GM12872 (cell line): Measurements from ENCODE around the gene GPR180.

Source experiments
- TF ChIP-seq, protein P1 (sequence below): IDR thresholded peaks from 3 replicates; pipeline ENCODE4 v1.5.1; 2011; ENCODE audit warnings: low read depth, mild to moderate bottlenecking, low read length, moderate library complexity; ENCODE audit not compliant: insufficient read depth

The GPR180 gene

DNA sequence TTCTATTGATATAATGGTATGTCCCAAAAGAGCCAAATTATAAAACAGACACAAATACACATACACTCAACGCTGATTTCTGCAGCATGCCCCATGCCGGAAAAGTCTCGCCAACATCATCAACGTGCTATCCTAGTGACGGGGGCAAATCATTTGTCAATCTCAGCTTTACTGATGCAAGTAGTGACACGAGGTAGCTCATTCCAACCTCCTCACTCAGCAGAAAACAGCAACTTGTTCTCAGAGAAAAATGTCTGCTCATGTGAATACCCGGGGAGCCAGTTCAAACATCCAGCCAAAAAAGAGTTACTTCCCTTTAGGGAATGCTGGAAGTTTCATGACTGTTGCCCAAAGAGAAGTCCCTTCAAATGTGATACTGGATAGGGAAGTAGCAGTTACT, 64.4 kb downstream of the GPR180 start:
- TF ChIP-seq, protein P1, sequence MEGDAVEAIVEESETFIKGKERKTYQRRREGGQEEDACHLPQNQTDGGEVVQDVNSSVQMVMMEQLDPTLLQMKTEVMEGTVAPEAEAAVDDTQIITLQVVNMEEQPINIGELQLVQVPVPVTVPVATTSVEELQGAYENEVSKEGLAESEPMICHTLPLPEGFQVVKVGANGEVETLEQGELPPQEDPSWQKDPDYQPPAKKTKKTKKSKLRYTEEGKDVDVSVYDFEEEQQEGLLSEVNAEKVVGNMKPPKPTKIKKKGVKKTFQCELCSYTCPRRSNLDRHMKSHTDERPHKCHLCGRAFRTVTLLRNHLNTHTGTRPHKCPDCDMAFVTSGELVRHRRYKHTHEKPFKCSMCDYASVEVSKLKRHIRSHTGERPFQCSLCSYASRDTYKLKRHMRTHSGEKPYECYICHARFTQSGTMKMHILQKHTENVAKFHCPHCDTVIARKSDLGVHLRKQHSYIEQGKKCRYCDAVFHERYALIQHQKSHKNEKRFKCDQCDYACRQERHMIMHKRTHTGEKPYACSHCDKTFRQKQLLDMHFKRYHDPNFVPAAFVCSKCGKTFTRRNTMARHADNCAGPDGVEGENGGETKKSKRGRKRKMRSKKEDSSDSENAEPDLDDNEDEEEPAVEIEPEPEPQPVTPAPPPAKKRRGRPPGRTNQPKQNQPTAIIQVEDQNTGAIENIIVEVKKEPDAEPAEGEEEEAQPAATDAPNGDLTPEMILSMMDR: no peak

DNA sequence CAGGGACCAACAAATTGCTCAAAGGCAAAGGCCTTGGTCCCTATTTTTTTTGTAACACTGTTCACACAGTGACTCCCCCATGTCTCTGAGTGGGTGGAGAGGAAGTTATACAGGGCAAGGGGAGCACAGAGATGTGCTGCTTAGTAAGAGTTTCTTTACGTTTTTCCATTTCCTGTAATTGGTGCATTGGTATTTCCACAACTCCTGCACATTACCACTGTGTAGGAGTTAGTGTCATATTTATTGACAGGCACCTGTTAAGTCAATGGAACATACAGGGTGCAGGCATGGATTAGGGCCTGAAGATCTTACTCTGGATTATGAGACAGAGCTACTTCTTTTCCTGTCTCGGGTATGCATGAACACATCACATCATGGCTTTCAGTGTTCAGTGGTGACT, 65.5 kb downstream of the GPR180 start:
- TF ChIP-seq, protein P1: no peak

DNA sequence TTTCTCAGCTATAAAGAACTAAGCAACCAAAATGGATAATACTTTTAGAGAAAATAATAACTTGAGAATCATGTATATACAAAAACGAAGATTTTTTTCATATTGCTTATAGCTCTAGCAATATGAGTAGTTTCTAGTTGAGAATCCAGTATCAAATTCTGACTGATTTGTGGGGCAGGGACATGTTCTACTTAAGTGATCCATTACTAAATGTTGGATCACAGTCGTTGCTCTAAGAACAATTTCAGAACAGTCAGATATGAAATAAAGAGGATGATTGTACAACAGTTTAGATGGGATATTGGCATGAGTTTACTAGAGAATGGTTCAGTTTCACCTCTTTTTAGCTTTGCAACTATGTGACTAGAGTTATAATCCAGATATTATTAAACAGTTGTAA, 70.7 kb downstream of the GPR180 start:
- TF ChIP-seq, protein P1: no peak

DNA sequence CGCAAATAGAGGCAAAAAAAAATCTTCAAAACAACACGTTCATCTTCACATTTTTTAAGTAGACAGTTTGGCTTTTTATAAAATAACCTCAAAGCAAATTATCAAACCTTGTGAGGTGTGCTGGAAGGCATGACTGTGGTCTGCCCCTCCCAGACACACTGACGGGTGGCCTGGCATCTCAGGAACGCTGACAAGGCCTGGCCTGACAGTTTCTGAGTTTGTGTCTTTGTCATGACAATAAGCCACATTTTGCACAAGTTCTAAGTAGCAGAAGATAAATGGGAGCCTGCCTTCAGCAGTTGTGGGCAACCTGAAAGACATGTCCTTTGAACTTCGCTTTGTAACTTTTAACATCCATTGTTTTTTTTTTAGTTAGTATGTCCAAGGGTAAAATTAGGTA, 72.2 kb downstream of the GPR180 start:
- TF ChIP-seq, protein P1: no peak

DNA sequence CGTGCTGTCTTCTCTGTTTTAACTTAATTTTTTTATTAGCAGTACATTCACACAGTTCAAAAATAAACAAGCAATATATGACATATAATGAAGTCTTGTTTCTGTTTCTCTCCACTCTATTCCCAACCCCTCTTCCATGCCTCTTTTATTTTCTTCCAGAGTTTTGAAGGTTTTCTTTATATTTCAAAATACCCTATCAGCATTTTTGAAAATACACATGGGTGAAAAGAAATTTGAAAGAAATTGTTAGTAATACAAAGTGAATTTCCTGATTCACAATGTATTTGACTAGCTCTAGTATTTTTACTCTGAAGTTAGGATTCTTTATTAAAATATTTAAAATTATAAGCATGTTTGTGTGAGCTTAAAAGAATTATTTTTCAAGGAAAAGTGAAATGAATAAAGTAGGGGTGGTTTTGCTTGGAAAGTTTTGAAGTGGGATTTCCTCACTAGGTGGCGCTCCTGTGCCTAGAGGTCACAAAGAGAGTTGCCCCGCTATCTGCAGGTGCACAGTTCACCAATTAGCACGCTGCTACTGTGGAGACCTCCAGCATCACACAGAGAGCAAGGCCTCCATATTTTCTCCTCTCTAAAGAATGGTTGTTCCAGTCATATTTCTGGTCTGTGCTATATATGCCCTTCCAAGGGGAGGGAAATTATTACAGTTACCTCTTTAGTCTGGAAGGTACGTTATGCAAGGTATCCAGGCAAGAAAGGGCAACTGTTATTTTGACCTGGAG, 73.1 kb downstream of the GPR180 start:
- TF ChIP-seq, protein P1: peak; percentile 86

DNA sequence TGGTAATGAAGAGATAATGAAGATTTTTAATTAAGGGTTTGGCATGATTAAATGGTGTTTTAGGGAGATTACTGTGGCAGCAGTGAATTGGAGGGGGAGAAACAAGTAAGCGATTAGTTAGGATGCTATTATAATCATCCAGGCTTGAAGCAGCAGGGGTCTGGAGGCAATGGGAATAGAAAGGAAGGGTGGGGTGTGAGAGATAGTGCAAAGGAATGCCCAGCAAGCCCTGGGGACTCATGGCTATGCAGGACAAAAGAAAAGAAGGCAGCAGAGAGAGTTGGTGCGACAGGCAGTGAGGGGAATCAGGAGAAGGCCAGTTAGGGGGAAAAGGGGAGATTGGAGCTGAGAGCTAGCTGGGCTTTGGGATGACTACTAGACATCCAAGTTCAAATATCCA, 76.1 kb downstream of the GPR180 start:
- TF ChIP-seq, protein P1: no peak

DNA sequence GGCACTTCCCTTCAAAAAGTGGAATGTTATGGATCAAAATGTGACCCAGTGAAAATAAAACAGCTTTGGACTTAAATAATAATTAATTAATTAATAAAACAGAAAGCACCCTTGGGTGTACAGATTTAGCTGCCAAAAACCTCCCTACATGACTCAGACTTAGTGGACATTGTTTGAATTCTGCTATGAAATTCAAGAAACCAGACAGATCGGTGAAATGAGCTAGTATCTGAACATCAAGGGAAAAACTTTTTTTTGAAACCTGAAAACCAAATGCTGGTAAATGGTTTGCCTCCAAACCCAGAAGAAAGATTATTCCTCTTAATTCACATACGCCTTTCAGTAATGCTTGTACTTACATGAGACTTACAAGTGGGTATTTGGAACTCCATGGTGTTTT, 77.2 kb downstream of the GPR180 start:
- TF ChIP-seq, protein P1: no peak
